Retinal pigment epithelial cell (primary cell): ENCODE measurements around the gene NBEAL1.
"Not testable (repeated sequence)": the region's sequence is repeated elsewhere in the genome, so short reads cannot be mapped to it uniquely, and the experiment has no call there.

ENCODE experiments used
- DNase-seq: peaks from one replicate; pipeline ENCODE4 v3.0.0-alpha.2; 2010; ENCODE audit warnings: low read depth
- H3K4me3 ChIP-seq: 2 replicates; pipeline ENCODE4 v1.5.1; 2011; ENCODE audit warnings: mild to moderate bottlenecking, low read length, control low read depth, moderate library complexity
- CTCF ChIP-seq: conservative IDR thresholded peaks from 2 replicates; pipeline ENCODE4 v1.5.1; 2011; ENCODE audit warnings: low read depth, low read length, control low read depth, inconsistent platforms

NBEAL1 gene

GRCh38 chr2:203083328-203083727, 68.7 kb downstream of the NBEAL1 start:
- DNase-seq, result no peak
- no peak for TF ChIP-seq CTCF
- no peak overlapping the region for H3K4me3 ChIP-seq

- H3K4me3 ChIP-seq, DNase-seq: not testable (repeated sequence)
Observed at GRCh38 chr2:203086381-203086780, 71.7 kb downstream of the NBEAL1 start.

- DNase-seq, H3K4me3 ChIP-seq: not testable (repeated sequence)
Observed at GRCh38 chr2:203090721-203091120, 76.0 kb downstream of the NBEAL1 start.

GRCh38 chr2:203097735-203098134, 83.1 kb downstream of the NBEAL1 start:
- no peak for DNase-seq
- peak; percentile 45 for TF ChIP-seq CTCF
- H3K4me3 ChIP-seq, result no peak overlapping the region

- not testable (repeated sequence) for H3K4me3 ChIP-seq
Observed at GRCh38 chr2:203102357-203102756, 87.7 kb downstream of the NBEAL1 start.

GRCh38 chr2:203104273-203104672, 89.6 kb downstream of the NBEAL1 start:
- no peak for TF ChIP-seq CTCF
- no peak for DNase-seq
- H3K4me3 ChIP-seq, result no peak overlapping the region

More at GRCh38 chr2:203102357-203102756, 87.7 kb downstream of the NBEAL1 start:
- DNase-seq, result not testable (repeated sequence)

- TF ChIP-seq CTCF, result no peak
- DNase-seq, result peak; percentile 65
- H3K4me3 ChIP-seq, result no peak overlapping the region
Observed at GRCh38 chr2:203105996-203106395, 91.3 kb downstream of the NBEAL1 start.

- not testable (repeated sequence) for DNase-seq, H3K4me3 ChIP-seq
Observed at GRCh38 chr2:203110496-203110895, 95.8 kb downstream of the NBEAL1 start.

- no peak overlapping the region for H3K4me3 ChIP-seq
- no peak for TF ChIP-seq CTCF
Observed at GRCh38 chr2:203112342-203112741, 97.7 kb downstream of the NBEAL1 start.

GRCh38 chr2:203115201-203115700, 100.6 kb downstream of the NBEAL1 start:
- H3K4me3 ChIP-seq, result not testable (repeated sequence)

More at GRCh38 chr2:203112342-203112741, 97.7 kb downstream of the NBEAL1 start:
- no peak for DNase-seq

More at GRCh38 chr2:203115201-203115700, 100.6 kb downstream of the NBEAL1 start:
- not testable (repeated sequence) for DNase-seq
